Breast epithelium (tissue), 3 donors: ENCODE results near the gene ZNF785.

Experiments used
- CTCF ChIP-seq, 3 donors: fragments of 450-650 bp; IDR thresholded peaks; one replicate each; pipeline ENCODE4 v1.5.1; 2016 to 2017; ENCODE audit warnings: antibody characterized with exemption in 3 of 3, mild to moderate bottlenecking in 3 of 3, moderate library complexity in 3 of 3
- POLR2A ChIP-seq: fragments of 450-650 bp; IDR thresholded peaks from one replicate; pipeline ENCODE4 v1.6.1; 2016; ENCODE audit warnings: antibody characterized with exemption, mild to moderate bottlenecking, moderate library complexity

GRCh38 chr16:30569281-30569680 lies 16.2 kb downstream of the ZNF785 start:
- no peak for TF ChIP-seq CTCF (IDR thresholded peaks at IDR 0.05)
- no peak for TF ChIP-seq POLR2A
